Duodenal mucosa (tissue), 2 donors: ENCODE measurements around the gene CDKN1A.
"Not testable (repeated sequence)": the region's sequence is repeated elsewhere in the genome, so short reads cannot be mapped to it uniquely, and the experiment has no call there.

Experiments
- H3K27ac ChIP-seq: one replicate; pipeline ENCODE4 v1.7.0; 2013; ENCODE audit warnings: low read depth, low read length
- H3K27me3 ChIP-seq, 2 donors: one replicate each; pipeline ENCODE4 v1.7.0; 2013; ENCODE audit warnings: low read length in 2 of 2, control low read depth in 1 of 2; ENCODE audit not compliant: insufficient read depth in 2 of 2, control insufficient read depth in 1 of 2
- H3K36me3 ChIP-seq, 2 donors: one replicate each; pipeline ENCODE4 v1.7.0; 2013; ENCODE audit warnings: low read length in 2 of 2, control low read depth in 1 of 2; ENCODE audit not compliant: insufficient read depth in 2 of 2, control insufficient read depth in 1 of 2
- H3K4me1 ChIP-seq, 2 donors: one replicate each; pipeline ENCODE4 v1.7.0; 2013; ENCODE audit warnings: low read length in 2 of 2, control low read depth in 1 of 2; ENCODE audit not compliant: insufficient read depth in 2 of 2, control insufficient read depth in 1 of 2
- H3K4me3 ChIP-seq, 2 donors: one replicate each; pipeline ENCODE4 v1.7.0; 2013; ENCODE audit warnings: low read length in 2 of 2, low read depth in 1 of 2
- H3K9ac ChIP-seq, 2 donors: one replicate each; pipeline ENCODE4 v1.7.0; 2013; ENCODE audit warnings: low read length in 2 of 2, low read depth in 1 of 2
- H3K9me3 ChIP-seq, 2 donors: one replicate each; pipeline ENCODE4 v1.7.0; 2013; ENCODE audit warnings: low read length in 2 of 2, control low read depth in 1 of 2; ENCODE audit not compliant: control insufficient read depth in 1 of 2

CDKN1A gene

DNA sequence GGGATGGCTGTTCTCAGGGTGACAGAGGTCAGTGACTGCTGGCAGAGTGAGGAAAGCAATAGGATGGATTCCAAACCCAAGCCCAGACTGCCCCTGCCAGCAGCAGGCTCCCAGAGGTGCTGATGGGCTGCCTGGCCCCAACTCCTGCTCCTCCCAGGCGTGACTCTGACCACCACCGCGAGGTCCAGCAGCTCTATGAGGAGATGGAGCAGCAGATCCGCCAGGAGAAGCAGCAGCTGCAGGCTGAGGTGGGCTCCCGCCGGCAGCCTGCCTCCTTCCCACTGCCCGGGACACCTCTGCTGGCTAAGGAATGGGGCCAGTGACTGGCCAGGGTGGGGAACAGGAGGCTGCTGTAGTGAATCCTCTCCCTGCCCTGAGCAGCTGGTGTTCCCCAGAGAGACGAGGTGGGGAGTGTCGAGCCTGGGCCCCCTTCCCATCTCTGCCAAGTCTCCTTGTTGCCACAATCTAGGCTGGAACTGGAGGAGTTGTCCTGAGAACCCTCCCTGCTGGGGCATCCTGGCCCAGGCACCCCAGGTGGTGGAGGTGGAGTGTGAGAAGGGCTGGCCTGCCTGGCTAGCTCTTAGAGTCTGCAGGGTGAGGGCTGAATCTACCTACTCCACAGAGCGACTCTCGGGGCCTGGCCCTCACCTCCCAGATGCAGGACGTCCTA, 39.5 kb downstream of the CDKN1A start:
- Histone ChIP-seq H3K27me3 (no peaks in the 10 kb centered on the region), H3K9me3 (no peaks in the 10 kb centered on the region), H3K27ac (no peak overlapping the region), H3K9ac (no peak overlapping the region), H3K4me1 (peaks cover 0 to 11% of the 10 kb centered on the region in 2 donors), H3K4me3 (no peak overlapping the region), H3K36me3 (no peaks in the 10 kb centered on the region)

DNA sequence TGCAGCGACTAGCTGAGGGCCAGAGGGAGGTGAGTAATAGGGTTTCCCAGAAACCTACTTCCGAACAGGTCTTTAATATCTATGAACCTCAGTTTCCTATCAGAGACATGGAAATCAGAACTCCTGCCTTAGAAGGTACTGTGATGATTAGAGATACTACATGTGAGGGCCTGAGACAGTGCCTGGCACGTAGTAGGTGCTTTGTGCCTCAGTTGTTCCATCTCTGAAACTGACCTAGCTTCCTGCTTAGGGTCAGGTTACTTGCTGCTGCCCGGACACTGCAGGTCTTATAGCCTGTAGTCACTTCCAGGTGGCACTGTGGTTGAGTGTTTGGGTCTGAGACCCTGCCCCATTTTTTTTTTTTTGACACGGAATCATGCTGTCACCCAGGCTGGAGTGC, 40.0 kb downstream of the CDKN1A start:
- H3K36me3 ChIP-seq: no peaks in the 10 kb centered on the region
- H3K4me3 ChIP-seq: no peak overlapping the region
- no peak overlapping the region for H3K9ac ChIP-seq
- no peaks in the 10 kb centered on the region for H3K27me3 ChIP-seq
- no peaks in the 10 kb centered on the region for H3K9me3 ChIP-seq
- peaks cover 0 to 11% of the 10 kb centered on the region in 2 donors for H3K4me1 ChIP-seq
- H3K27ac ChIP-seq: no peak overlapping the region

DNA sequence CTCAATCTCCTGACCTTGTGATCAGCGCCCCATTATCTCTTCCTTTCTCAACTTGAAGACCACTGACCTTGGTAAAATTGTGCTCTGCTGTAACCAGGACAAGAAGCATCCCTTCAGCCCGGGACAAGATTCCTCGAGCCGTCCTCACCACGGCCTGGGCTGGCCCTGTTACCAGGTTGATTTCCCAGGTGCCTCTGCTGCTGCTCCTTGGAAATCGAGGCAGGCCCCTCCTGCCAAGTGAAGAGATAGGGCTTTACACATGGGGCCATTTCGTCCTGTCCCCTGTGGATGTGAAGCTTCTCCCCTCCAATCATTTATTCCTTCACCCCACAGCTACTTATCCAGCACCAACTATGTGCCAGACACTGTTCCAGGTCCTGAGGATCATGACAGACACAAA, 40.6 kb downstream of the CDKN1A start:
- Histone ChIP-seq H3K36me3 (no peaks in the 10 kb centered on the region), H3K27me3 (no peaks in the 10 kb centered on the region), H3K4me3 (no peak overlapping the region), H3K9ac (no peak overlapping the region), H3K27ac (no peak overlapping the region), H3K9me3 (no peaks in the 10 kb centered on the region), H3K4me1 (peaks cover 0 to 11% of the 10 kb centered on the region in 2 donors)

DNA sequence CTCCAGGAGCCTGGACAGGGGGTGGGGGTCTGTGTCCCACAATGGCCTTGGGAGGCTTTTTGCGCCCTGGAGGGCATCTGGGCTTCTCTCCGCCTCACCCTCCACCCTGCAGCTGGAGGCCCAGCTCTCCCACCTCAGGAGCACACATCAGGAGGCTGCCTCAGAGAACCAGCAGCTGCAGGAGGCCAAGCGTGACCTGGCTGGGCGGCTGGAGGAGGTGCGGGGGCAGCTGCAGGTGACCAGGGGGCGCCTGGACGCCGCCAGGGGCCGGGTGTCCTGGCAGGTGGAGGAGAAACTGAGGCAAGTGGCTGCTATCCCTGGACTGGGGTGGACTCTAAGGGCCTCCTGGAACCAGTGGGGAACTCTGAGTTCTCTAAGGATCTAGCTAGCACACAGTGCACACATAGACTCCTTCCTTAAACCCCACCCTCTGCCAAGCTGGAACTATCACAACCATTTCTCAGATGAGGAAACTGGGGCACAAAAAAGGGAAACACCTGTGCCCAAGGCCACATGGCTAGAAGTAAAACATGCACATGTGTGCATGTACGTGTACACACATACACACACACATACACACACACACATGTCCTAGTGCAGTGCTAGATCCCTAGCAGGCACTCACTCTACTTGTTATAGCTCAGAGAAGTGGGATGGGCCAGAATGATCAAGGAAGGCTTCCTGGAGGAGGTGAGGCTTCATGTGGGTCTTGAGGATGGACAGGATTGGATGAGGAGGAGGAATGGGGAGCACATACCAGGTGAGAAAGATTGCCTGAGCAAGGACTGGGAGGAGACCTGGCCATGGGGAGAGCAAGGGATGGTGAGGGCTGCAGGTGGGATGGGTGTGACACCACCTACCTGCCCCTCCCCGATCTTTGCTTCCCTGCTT, 42.0 kb downstream of the CDKN1A start:
- Histone ChIP-seq H3K4me1 (peaks cover 0 to 11% of the 10 kb centered on the region in 2 donors), H3K4me3 (no peak overlapping the region), H3K27ac (no peak overlapping the region), H3K9ac (no peak overlapping the region), H3K9me3 (no peaks in the 10 kb centered on the region), H3K27me3 (no peaks in the 10 kb centered on the region), H3K36me3 (no peaks in the 10 kb centered on the region)

DNA sequence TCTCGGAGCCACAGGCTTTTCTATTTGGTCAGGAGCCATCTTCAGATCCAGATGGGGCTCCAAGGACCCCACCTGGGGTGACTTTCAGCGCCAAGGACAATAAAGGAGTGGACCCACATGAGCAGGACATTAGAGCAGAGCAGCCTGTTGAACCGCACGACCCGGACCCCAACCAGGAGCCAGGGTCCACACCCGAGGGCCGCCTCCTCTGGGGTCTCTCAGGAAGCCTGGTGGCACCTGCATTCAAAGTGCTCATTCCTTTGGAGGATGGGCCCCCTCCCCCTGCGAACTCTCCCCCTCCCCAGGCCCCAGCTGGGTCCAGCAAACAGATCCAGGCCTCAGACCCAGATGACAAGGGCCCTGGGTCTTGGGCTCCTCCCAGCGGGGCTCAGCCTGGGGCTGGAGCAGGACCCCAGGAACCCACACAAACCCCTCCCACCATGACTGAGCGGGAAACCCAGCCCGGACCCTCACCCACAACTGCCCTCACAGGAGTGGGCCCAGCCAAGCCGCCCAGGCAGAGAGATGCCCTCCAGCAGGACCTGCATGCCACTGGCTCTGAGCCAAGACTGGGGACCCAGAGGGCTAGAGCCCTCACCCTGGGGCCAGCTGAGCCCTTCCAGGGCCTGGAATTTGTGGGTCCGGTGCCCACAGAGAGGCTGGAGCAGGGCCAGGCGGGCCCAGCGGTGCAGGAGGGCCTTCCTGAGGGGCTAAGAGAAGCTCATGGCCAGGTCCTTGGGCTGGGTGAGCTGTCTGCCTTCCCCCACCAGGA, 43.0 kb downstream of the CDKN1A start:
- no peak overlapping the region for H3K4me3 ChIP-seq
- H3K27me3 ChIP-seq: no peaks in the 10 kb centered on the region
- H3K9ac ChIP-seq: no peak overlapping the region
- H3K9me3 ChIP-seq: no peaks in the 10 kb centered on the region
- H3K27ac ChIP-seq: no peak overlapping the region
- no peaks in the 10 kb centered on the region for H3K36me3 ChIP-seq
- peaks cover 0 to 9% of the 10 kb centered on the region in 2 donors for H3K4me1 ChIP-seq

DNA sequence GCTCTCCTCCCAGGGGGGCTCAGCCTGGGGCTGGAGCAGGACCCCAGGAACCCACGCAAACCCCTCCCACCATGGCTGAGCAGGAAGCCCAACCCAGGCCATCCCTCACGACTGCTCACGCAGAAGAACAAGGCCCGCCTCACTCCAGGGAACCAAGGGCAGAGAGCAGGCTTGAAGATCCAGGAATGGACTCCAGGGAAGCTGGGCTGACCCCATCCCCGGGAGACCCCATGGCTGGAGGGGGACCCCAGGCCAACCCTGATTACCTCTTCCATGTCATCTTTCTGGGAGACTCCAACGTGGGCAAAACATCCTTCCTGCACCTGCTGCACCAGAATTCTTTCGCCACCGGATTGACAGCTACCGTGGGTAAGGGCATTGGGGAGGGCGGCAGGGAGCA, 43.9 kb downstream of the CDKN1A start:
- H3K27me3 ChIP-seq: no peaks in the 10 kb centered on the region
- no peak overlapping the region for H3K4me3 ChIP-seq
- no peaks in the 10 kb centered on the region for H3K36me3 ChIP-seq
- H3K9me3 ChIP-seq: no peaks in the 10 kb centered on the region
- H3K27ac ChIP-seq: no peak overlapping the region
- no peak overlapping the region for H3K9ac ChIP-seq
- H3K4me1 ChIP-seq: peaks cover 0 to under 1% of the 10 kb centered on the region in 2 donors

DNA sequence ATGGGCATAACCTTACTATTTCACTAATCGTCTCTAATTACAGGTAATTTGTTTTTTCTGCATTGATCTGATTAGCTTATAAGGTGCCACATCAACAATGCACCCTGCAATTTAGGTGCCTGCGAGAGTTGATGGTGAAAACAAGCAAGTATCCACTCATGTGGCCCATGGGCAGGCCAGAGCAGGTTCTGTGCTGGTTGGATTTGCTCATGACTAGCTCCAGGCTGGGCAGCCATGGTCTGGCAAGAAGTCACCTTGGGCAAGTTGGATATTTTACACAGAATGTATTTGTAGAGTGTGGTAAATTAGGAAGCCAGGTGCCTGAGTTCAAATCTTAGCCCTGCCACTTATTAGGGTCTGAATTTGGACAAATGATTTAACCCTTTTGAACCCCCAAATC, 44.4 kb downstream of the CDKN1A start:
- H3K9me3 ChIP-seq: no peaks in the 10 kb centered on the region
- no peak overlapping the region for H3K9ac ChIP-seq
- no peak overlapping the region for H3K4me3 ChIP-seq
- no peaks in the 10 kb centered on the region for H3K27me3 ChIP-seq
- H3K27ac ChIP-seq: no peak overlapping the region
- no peaks in the 10 kb centered on the region for H3K36me3 ChIP-seq
- H3K4me1 ChIP-seq: no peaks in the 10 kb centered on the region

DNA sequence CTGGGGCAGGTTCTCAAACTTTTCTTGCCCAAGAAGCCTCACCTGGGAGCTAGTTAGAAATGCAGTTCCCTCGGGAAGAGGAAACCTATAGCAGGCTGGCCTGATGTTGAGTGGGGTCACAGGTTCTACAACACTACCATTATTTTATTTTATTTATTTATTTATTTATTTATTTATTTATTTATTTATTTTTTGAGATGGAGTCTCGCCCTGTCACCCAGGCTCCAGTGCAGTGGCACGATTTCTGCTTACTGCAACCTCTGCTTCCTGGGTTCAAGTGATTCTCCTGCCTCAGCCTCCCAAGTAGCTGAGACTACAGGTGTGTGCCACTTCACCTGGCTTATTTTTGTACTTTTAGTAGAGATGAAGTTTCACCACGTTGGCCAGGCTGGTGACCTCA, 45.5 kb downstream of the CDKN1A start:
- H3K27me3 ChIP-seq, H3K4me1 ChIP-seq, H3K4me3 ChIP-seq, H3K9me3 ChIP-seq, H3K36me3 ChIP-seq, H3K9ac ChIP-seq, H3K27ac ChIP-seq: not testable (repeated sequence)

DNA sequence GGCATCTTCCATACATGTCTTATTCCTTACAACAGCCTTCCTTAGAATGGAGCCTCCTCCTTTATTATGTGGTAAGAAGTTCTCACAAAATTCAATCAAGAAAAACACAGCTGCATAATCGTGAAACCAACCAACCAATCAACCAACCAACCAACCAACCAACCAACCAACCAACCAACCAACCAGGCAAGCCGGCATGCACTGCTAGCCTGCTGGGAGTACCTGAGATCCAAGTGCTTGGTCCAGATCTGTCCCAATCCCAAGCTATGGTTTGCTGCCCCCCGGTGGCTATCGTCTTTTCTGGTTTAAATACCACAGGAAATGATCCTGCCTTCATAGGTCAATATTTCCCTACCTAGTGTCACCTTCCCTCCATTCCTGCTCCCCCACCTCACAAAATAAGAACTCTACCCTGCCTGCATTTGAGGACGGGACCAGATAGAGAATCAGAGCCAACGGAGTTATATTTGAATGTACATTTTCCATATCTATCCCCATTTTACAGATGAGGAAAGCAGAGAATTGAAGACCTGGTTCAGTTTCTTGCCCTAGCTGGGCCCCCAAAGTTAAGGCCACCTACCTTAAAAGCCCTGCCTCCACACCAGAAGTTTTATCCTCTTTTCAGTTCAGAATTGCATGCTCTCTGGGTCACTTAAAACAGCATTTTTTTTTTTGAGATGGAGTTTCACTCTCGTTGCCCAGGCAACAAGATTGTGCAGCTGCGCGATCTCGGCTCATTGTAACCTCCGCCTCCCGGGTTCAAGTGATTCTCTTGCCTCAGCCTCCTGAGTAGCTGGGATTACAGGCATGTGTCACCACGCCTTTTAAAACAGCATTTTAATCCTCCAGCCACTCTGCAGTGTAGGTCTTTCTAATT, 46.2 kb downstream of the CDKN1A start:
- no peak overlapping the region for H3K4me3 ChIP-seq
- no peaks in the 10 kb centered on the region for H3K9me3 ChIP-seq
- H3K27ac ChIP-seq: no peak overlapping the region
- H3K4me1 ChIP-seq: no peaks in the 10 kb centered on the region
- no peaks in the 10 kb centered on the region for H3K36me3 ChIP-seq
- H3K9ac ChIP-seq: no peak overlapping the region
- no peaks in the 10 kb centered on the region for H3K27me3 ChIP-seq
